ENCODE measurements around the gene MYH3.

GRCh38 chr17:10648381-10648780 is 8.7 kb downstream of the MYH3 start:
- TF ChIP-seq CTCF (IDR thresholded peaks at IDR 0.05; ENCODE audit: low read depth, low read length, poor library complexity, severe bottlenecking) (no peak), EZH2phosphoT487 (IDR thresholded peaks at IDR 0.05; ENCODE audit: borderline replicate concordance, low read length) (no peak)

Data from DOHH2 (cell line).